Measurements from ENCODE around the gene ERBB2. TPM values are rescaled to one million over a fixed set of nuclear protein-coding genes. Genes with fewer than 3 reads are reported as not detected.

The ERBB2 gene
- total and polyA plus RNA-seq, 2 of the 13 experiments (the other 11 are each of a cell fraction or from before 2014, with no cell fraction given), result 57.7 to 64.1 TPM

DNA sequence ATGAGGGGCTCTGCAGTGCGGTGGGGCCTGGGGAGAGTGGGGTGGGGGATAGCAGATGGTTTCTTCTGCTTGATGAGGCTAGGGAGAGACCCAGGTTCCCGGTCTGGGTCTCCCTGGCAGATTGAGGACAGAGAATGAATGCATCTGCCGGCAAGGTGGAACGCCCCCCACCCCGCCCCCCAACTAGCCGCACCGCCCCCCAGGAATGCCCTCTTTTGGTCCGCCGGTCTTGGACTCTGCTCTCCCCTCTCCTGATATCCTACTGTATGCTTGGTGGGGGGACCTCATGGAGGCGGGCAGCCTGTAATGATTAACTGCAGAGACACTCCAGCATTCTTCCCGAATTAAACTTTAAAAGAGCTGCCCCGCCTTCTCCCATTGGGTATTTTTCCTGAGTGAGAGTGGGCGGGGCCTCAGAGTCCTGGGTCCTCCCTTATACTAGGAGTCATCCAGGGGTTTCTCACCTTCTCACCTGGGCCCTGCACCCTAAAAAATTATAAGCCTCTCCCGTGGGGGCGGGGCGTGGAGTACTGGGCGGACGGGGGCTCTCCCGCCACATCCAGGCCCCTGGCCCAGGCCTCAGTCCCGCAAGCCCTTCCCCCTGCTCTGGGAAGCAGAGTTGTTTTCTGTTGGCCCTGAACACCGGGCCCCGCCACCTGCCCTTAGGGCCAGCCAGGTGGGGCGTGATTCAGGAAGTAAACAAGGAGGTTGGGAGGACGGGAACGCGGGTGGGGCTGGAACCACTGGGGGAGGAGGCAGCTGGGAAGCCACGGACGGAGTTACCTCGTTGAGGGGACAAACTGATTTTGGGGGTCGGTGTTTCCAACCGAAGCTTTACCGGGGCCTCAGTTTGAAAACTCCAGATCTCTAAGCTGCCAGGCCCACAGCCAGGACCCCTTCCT, 39.4 kb downstream of the ERBB2 start (continued):
- TF ChIP-seq, protein P1, sequence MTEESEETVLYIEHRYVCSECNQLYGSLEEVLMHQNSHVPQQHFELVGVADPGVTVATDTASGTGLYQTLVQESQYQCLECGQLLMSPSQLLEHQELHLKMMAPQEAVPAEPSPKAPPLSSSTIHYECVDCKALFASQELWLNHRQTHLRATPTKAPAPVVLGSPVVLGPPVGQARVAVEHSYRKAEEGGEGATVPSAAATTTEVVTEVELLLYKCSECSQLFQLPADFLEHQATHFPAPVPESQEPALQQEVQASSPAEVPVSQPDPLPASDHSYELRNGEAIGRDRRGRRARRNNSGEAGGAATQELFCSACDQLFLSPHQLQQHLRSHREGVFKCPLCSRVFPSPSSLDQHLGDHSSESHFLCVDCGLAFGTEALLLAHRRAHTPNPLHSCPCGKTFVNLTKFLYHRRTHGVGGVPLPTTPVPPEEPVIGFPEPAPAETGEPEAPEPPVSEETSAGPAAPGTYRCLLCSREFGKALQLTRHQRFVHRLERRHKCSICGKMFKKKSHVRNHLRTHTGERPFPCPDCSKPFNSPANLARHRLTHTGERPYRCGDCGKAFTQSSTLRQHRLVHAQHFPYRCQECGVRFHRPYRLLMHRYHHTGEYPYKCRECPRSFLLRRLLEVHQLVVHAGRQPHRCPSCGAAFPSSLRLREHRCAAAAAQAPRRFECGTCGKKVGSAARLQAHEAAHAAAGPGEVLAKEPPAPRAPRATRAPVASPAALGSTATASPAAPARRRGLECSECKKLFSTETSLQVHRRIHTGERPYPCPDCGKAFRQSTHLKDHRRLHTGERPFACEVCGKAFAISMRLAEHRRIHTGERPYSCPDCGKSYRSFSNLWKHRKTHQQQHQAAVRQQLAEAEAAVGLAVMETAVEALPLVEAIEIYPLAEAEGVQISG (CRISPR knock-in tag; IDR thresholded peaks at IDR 0.05), result peak; percentile 70
- TF ChIP-seq, protein P2, sequence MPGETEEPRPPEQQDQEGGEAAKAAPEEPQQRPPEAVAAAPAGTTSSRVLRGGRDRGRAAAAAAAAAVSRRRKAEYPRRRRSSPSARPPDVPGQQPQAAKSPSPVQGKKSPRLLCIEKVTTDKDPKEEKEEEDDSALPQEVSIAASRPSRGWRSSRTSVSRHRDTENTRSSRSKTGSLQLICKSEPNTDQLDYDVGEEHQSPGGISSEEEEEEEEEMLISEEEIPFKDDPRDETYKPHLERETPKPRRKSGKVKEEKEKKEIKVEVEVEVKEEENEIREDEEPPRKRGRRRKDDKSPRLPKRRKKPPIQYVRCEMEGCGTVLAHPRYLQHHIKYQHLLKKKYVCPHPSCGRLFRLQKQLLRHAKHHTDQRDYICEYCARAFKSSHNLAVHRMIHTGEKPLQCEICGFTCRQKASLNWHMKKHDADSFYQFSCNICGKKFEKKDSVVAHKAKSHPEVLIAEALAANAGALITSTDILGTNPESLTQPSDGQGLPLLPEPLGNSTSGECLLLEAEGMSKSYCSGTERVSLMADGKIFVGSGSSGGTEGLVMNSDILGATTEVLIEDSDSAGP (CRISPR knock-in tag; IDR thresholded peaks at IDR 0.05; ENCODE audit: borderline replicate concordance), result peak; percentile 72; the same call in 1 of the 2 replicates
- TF ChIP-seq NCOA1 (CRISPR knock-in tag; IDR thresholded peaks at IDR 0.05) (no peak), ZNF101 (CRISPR knock-in tag; IDR thresholded peaks at IDR 0.05; ENCODE audit: borderline replicate concordance, low read depth) (no peak), NR3C1 (CRISPR knock-in tag; IDR thresholded peaks at IDR 0.05) (no peak), ZNF713 (CRISPR knock-in tag; IDR thresholded peaks at IDR 0.05) (no peak), ZNF556 (CRISPR knock-in tag; IDR thresholded peaks at IDR 0.05; ENCODE audit: borderline replicate concordance) (peak; percentile 78; the same call in 1 of the 2 replicates), ZNF496 (CRISPR knock-in tag; IDR thresholded peaks at IDR 0.05; ENCODE audit: insufficient replicate concordance) (no peak), ZNF850 (CRISPR knock-in tag; conservative IDR thresholded peaks at IDR 0.05) (no peak), FOXJ3 (CRISPR knock-in tag; IDR thresholded peaks at IDR 0.05; ENCODE audit: borderline replicate concordance) (peak; percentile 56; the same call in 1 of the 2 replicates), MAFK (conservative IDR thresholded peaks at IDR 0.05 in 1 of 2, IDR thresholded peaks at IDR 0.05 in 1 of 2; ENCODE audit: low read length in 2 of 2) (no peak), ZNF616 (CRISPR knock-in tag; IDR thresholded peaks at IDR 0.05; ENCODE audit: low read depth) (no peak), TGIF2 (CRISPR knock-in tag; IDR thresholded peaks at IDR 0.05) (no peak), ZNF737 (CRISPR knock-in tag; IDR thresholded peaks at IDR 0.05; ENCODE audit: borderline replicate concordance) (no peak), ZNF256 (CRISPR knock-in tag; conservative IDR thresholded peaks at IDR 0.05) (no peak), SMARCC2 (IDR thresholded peaks at IDR 0.05) (no peak), ZNF781 (CRISPR knock-in tag; IDR thresholded peaks at IDR 0.05; ENCODE audit: borderline replicate concordance, not compliant biosample characterization) (peak; percentile 91), ZNF558 (CRISPR knock-in tag; IDR thresholded peaks at IDR 0.05; ENCODE audit: borderline replicate concordance) (no peak), SPEN (CRISPR knock-in tag; IDR thresholded peaks at IDR 0.05; ENCODE audit: low read depth) (peak; percentile 85), WIZ (CRISPR knock-in tag; IDR thresholded peaks at IDR 0.05) (0 out of 2 replicates have a peak, but pooled peaks have one; percentile 57), BORCS8-MEF2B (CRISPR knock-in tag; IDR thresholded peaks at IDR 0.05) (no peak; the same call in none of the 2 replicates)
- TF ChIP-seq, protein P3, sequence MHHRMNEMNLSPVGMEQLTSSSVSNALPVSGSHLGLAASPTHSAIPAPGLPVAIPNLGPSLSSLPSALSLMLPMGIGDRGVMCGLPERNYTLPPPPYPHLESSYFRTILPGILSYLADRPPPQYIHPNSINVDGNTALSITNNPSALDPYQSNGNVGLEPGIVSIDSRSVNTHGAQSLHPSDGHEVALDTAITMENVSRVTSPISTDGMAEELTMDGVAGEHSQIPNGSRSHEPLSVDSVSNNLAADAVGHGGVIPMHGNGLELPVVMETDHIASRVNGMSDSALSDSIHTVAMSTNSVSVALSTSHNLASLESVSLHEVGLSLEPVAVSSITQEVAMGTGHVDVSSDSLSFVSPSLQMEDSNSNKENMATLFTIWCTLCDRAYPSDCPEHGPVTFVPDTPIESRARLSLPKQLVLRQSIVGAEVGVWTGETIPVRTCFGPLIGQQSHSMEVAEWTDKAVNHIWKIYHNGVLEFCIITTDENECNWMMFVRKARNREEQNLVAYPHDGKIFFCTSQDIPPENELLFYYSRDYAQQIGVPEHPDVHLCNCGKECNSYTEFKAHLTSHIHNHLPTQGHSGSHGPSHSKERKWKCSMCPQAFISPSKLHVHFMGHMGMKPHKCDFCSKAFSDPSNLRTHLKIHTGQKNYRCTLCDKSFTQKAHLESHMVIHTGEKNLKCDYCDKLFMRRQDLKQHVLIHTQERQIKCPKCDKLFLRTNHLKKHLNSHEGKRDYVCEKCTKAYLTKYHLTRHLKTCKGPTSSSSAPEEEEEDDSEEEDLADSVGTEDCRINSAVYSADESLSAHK (CRISPR knock-in tag; IDR thresholded peaks at IDR 0.05; ENCODE audit: borderline replicate concordance), result 0 out of 2 replicates have a peak, but pooled peaks have one; percentile 59
